ENCODE data around the gene PTGES.

GRCh38 chr9:129703667-129704355, 49.0 kb downstream of the PTGES start:
- no peak for TF ChIP-seq MAX (IDR thresholded peaks at IDR 0.05; ENCODE audit: low read depth, low read length)
- no peak for TF ChIP-seq ESRRA (IDR thresholded peaks at IDR 0.05; ENCODE audit: low read length)
- TF ChIP-seq POLR2A (IDR thresholded peaks at IDR 0.05; ENCODE audit: low read depth, low read length): no peak
- no peak for TF ChIP-seq REST (IDR thresholded peaks at IDR 0.05; ENCODE audit: low read depth, low read length)
- no peak for TF ChIP-seq CTCF (IDR thresholded peaks at IDR 0.05 in 2 of 3, conservative IDR thresholded peaks at IDR 0.05 in 1 of 3; ENCODE audit: control insufficient read depth in 2 of 3, extremely low read depth in 1 of 3, insufficient read depth in 1 of 3, low read depth in 3 of 3, low read length in 3 of 3)
- TF ChIP-seq TCF7 (IDR thresholded peaks at IDR 0.05; ENCODE audit: borderline replicate concordance): no peak
- no peak for TF ChIP-seq NFIC (IDR thresholded peaks at IDR 0.05; ENCODE audit: low read depth, low read length)
- TF ChIP-seq ATF2 (IDR thresholded peaks at IDR 0.05; ENCODE audit: low read length): no peak
- no peak for TF ChIP-seq YY1 (IDR thresholded peaks at IDR 0.05; ENCODE audit: low read depth, low read length)
- no peak for TF ChIP-seq PML (IDR thresholded peaks at IDR 0.05; ENCODE audit: low read length)
- TF ChIP-seq HDGF (IDR thresholded peaks at IDR 0.05): no peak

All from GM12878 (cell line).